Jurkat, Clone E6-1 (cell line): ENCODE data around the gene POU2F3.
A peak's percentile ranks its signal among the peaks of the same experiment; 100 is the strongest.

Source experiments
- DNase-seq: peaks from one replicate; pipeline ENCODE4 v3.0.0-alpha.2; 2011; ENCODE audit warnings: low read depth, low spot score
- H3K4me3 ChIP-seq: 2 replicates; pipeline ENCODE4 v1.5.1; 2011; ENCODE audit warnings: mild to moderate bottlenecking, low read length, control low read depth, moderate library complexity

POU2F3 gene

GRCh38 chr11:120303004-120303637, 63.2 kb downstream of the POU2F3 start:
- peak; percentile 75 for DNase-seq
- no peak overlapping the region for H3K4me3 ChIP-seq

DNA sequence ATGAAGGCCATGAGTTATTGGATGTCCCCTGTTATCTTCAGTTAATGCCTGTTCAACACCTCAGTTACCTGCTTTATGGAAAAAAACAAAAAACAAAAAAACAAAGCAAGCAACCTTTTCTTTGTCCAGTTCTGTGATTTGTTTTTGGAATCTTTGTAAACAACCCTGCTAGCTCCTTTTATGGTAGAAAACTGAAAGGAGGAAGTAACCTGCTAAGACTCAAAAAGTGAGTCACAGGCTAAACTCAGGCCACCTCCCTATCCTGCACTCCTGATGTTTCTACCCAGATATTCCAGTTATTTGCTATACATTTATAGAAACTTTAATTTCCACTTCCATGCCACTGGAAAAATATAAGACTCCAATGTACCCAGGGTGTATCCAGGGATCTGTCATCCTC, 64.6 kb downstream of the POU2F3 start:
- H3K4me3 ChIP-seq, result no peak overlapping the region
- no peak for DNase-seq

GRCh38 chr11:120305286-120305685, 65.3 kb downstream of the POU2F3 start:
- peak; percentile 48 for DNase-seq
- H3K4me3 ChIP-seq, result no peak overlapping the region

DNA sequence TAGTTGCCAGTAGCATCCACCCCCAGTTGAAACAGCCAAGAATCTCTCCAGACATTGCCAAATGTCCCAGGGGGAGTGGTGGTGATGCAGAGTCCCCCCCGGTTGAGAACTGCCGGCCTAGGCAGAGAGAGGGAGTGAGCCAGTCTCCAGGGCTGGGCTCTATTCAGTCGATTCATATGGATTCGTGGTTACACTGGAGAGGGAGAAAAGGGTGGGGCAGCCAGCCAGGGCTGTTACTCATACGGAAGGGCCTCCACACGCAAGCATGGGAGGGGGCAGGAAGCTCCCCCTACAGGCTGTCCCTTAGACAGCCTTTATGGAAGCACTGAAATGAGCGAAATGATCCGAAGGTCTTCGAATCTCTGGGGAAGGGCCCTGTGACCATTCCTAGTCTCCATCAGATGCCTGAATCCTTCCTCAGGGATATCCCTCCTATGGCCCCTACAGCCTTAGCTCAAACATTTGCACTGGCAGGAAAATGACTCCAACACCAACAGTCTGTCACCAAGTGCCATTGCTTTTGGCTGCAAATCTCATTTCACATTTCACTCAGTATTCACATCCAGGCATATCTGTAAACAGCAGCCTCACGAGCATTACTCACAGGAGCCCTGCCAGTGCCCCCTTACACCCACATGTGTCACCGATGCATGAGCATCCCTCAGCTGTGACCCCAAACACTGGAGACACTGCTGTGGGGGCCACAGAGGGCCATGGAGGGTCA, 66.7 kb downstream of the POU2F3 start:
- H3K4me3 ChIP-seq, result no peak overlapping the region
- DNase-seq, result no peak

- no peak overlapping the region for H3K4me3 ChIP-seq
- no peak for DNase-seq
These were observed 67.5 kb downstream of the POU2F3 start for GRCh38 chr11:120307476-120307875.

- DNase-seq, result no peak
- H3K4me3 ChIP-seq, result no peak overlapping the region
These were observed 68.1 kb downstream of the POU2F3 start for GRCh38 chr11:120308081-120308480.

DNA sequence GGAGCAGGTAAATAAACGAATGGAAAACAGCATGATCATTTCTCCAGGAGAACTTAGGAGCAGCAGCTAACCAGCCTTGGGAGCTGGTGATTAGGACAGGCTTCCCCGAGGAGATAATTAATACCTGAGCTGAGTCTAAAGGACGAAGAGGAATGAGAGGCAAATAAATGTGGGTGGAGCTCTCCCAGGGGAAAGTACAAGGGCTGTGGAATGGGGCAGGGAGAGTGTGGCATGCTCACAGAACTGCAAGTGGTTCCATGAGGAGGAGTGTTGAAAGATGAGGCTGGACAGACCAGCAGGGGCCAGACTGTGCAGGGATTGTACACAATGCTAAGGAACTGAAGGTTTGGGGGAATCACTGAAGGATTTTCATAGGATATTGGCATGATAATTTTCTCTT, 70.9 kb downstream of the POU2F3 start:
- H3K4me3 ChIP-seq, result no peak overlapping the region
- DNase-seq, result no peak

- DNase-seq, result no peak
- H3K4me3 ChIP-seq, result no peak overlapping the region
These were observed 74.9 kb downstream of the POU2F3 start for GRCh38 chr11:120314861-120315260.

DNA sequence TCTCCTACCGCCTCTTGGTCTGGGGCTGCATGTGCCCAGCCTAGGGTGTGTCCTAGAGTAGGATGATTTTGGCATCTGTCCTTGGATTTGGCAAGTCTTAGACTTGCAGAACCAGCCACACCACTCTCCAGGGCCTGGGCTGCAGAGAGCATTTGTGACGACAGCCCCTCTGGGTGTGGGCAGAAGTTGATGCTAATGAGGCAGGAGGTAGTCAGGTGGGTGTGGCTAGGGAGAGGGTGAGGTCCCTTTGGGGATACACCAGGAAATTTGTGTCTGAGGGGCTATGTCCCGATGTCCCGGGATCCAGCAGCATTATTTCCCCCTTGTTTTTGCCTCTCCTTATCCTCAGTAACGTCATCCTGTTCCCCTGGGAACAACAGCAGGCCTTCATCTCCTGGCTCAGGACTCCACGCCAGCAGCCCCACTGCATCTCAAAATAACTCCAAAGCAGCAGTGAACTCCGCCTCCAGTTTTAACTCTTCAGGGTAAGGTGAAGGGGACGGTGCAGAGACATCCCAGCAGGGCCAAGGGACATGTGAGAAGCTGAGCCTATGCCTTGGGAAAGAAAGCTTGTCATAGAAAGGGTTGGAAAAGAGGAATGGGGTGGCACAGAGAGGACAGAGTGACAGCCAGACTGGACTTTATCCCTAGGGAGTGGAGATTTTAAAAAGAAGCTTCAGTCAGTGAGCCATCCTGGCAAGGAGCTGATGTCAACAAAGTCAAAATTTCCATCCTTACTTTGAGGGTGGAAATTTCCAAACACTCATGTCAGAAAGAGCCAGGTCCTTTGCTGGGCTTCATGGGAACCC, 77.1 kb downstream of the POU2F3 start:
- DNase-seq, result no peak
- no peak overlapping the region for H3K4me3 ChIP-seq

- DNase-seq, result no peak
- H3K4me3 ChIP-seq, result no peak overlapping the region
These were observed 77.9 kb downstream of the POU2F3 start for GRCh38 chr11:120317689-120318480.

GRCh38 chr11:120318906-120319305, 79.0 kb downstream of the POU2F3 start:
- H3K4me3 ChIP-seq, result no peak overlapping the region
- DNase-seq, result no peak

DNA sequence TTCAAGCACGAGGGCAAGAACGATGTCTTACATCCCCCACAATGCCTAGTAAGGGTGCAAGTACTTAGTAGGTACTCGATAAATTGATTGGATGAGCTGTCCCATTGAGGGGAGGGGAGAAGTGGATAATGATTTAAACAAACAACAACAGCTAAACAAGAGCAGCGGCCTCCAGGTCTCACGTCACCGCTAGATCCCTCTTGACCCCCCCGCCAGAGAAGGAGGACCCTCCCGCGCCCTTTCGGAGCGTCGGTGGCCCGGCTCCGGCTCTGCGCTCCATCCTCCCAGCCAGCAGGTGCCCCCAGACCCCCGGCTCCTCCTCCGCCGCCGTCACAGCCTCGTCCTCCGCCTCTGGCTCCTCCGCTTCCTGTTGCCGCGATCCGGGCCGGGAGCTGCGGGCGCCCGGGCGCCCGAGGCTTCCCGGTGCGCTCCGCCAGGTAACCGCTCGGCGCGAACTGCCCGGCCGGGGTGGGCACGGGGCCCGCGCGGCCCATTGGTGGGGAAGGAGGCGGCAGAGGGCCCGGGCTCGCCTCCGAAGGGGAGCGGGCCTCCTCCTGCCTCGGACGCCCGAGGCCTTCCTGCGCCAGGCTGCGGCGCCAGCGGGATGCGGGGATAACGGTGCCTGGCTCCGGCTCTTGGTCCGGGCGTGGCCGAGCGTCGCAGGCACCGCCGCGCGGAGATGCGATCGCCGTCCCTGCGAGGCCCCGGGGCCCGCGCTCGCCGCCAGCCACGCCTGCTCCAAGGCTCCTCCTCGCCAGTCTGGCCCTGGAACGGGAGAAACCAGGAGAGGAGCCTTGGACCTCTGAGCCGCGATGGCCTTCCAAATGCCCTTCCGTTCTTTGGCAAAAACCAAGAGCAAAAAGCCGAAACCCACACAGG, 85.2 kb downstream of the POU2F3 start, which contains the start of gene TLCD5:
TSS of gene TLCD5 (plus strand) at position 368 of the 879 bp plus-strand sequence. CDS start 2,143 bp downstream, outside the sequence.
- H3K4me3 ChIP-seq, result peak within 1 kb of the TSS; percentile 64
- DNase-seq, result peak; percentile 63

DNA sequence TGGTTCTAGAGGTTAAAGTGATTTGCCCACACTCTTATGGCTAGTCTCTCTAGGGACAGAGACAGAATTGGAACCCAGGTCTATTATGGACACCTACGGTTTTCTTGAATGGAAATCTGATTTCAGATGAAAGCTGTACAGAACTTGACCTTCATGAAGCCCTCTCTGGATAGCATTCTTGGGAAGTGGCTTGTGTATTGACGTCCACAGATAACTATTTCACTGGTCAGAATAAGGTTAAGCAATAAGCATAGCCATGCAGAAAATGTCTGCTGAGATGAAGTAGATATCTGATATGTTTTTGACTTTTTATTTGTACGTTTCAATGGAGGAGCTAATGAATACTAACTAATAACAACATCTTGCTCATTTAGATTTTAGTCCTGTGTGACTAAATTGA, 86.3 kb downstream of the POU2F3 start:
- peak overlapping the region; percentile 64 for H3K4me3 ChIP-seq
- no peak for DNase-seq

DNA sequence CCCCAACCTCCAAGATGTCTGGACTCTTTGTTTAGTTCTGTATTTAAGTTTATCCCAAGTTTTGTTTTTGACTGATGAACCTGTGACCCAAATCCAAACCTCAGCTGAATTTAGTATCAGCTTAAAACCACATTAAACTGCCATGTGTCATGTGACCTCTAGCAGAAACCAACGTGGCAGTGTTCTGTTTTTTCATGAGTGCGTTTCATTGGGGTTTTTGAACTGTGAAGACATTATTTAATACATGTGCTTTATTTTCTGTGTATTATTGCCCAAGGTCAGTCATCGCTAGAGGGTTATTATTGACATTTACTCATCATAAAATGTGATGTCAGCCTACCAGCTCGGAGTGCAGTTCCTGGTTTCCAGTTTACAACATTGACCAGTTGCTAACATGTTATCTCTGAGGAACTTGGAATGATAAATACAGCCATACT, 86.9 kb downstream of the POU2F3 start:
- no peak overlapping the region; the same call in 1 of the 2 replicates for H3K4me3 ChIP-seq
- peak; percentile 60 for DNase-seq

- H3K4me3 ChIP-seq, result no peak overlapping the region
- DNase-seq, result no peak
These were observed 87.4 kb downstream of the POU2F3 start for GRCh38 chr11:120327311-120327710.

DNA sequence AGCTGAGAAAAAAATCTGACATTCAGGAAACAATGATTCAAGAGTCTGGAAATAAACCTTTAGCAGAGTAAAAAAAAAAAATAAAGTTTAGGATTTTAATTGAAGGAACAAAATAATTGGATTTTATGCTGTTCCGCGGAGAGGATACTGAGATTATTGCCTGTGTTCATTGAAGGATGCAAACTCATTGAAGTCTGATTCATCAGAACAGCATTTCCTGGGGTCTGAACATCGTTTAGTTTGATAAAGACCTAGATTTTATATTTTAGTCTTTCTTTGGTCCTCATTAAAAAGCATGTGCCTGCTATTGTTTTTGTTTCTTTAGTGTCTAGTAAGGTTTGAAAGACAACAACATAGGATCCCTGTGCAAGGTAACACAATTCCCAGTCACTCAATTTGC, 89.6 kb downstream of the POU2F3 start:
- H3K4me3 ChIP-seq, result no peak overlapping the region
- DNase-seq, result no peak

GRCh38 chr11:120330045-120330444, 90.1 kb downstream of the POU2F3 start:
- H3K4me3 ChIP-seq, result no peak overlapping the region
- no peak for DNase-seq

DNA sequence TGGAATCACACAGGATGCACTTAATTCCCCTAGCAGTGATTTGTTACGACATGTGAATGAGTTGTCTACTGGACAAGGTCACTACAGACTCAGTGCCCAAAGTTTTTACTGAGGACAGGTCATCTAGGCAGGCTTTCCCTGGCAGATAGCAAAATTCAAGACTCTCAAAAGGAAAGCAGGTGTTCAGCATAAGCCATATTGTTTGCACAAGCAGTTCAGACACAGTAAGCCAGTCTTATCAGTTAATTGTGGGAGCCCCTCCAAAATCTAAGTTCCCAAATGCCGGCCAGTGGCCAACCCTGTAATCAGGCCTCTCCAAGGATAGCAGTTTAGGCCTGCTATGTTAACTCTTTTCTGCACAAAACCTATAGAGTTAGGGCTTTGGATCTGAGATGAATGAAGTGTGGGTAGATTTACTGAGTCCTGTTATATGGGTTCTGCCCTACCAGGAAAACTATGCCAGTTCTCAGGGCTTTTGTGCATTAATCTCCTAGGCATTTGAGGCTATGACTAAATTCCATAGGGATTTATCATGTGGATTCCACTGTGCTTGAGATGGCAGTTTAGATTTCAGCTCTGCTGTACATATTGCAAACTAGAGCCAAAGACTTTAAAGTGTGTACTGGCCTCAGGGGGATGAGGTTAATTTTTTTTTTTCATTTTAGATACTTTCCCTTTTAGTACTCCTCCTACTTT, 91.5 kb downstream of the POU2F3 start:
- DNase-seq, result no peak
- no peak overlapping the region for H3K4me3 ChIP-seq
